ENCODE measurements around the gene OR4N2. TPM values are rescaled to one million over a fixed set of nuclear protein-coding genes. Genes with fewer than 3 reads are reported as not detected.

The OR4N2 gene
- total and polyA plus RNA-seq, 9 donors: not detected

Other genes starting within 250 kb of the OR4N2 start
- gene OR11H2, start 89.9 kb upstream of the OR4N2 start, total RNA-seq: not detected
- gene OR11H2, start 89.9 kb upstream of the OR4N2 start, polyA plus RNA-seq: not detected
- not detected for gene OR4Q3, start 60.2 kb upstream of the OR4N2 start, total RNA-seq
- gene OR4Q3, start 60.2 kb upstream of the OR4N2 start, polyA plus RNA-seq: not detected
- gene OR4M1, start 30.3 kb upstream of the OR4N2 start, total RNA-seq: not detected
- not detected for gene OR4M1, start 30.3 kb upstream of the OR4N2 start, polyA plus RNA-seq
- not detected for gene OR4K2, start 71.4 kb downstream of the OR4N2 start, total RNA-seq
- not detected for gene OR4K2, start 71.4 kb downstream of the OR4N2 start, polyA plus RNA-seq
- gene OR4K5, start 116.8 kb downstream of the OR4N2 start, total RNA-seq: not detected
- gene OR4K5, start 116.8 kb downstream of the OR4N2 start, polyA plus RNA-seq: not detected
- not detected for gene OR4K1, start 127.1 kb downstream of the OR4N2 start, total RNA-seq
- not detected for gene OR4K1, start 127.1 kb downstream of the OR4N2 start, polyA plus RNA-seq
- not detected for gene OR4K15, start 171.8 kb downstream of the OR4N2 start, total RNA-seq
- gene OR4K15, start 171.8 kb downstream of the OR4N2 start, polyA plus RNA-seq: not detected
- not detected for gene OR4Q2, start 198.4 kb downstream of the OR4N2 start, total RNA-seq
- gene OR4Q2, start 198.4 kb downstream of the OR4N2 start, polyA plus RNA-seq: not detected
- not detected for gene OR4K14, start 215.5 kb downstream of the OR4N2 start, total RNA-seq
- not detected for gene OR4K14, start 215.5 kb downstream of the OR4N2 start, polyA plus RNA-seq
- gene OR4K13, start 232.3 kb downstream of the OR4N2 start, total RNA-seq: not detected
- gene OR4K13, start 232.3 kb downstream of the OR4N2 start, polyA plus RNA-seq: not detected

All from ovary (tissue), 9 donors.